H1 (cell line): ENCODE results near the gene NR4A1. TPM values are rescaled to one million over a fixed set of nuclear protein-coding genes. Genes with fewer than 3 reads are reported as not detected.

Experiments
- CTCF ChIA-PET: fragments of 300-600 bp; sonication (Branson Sonifier 250); formaldehyde crosslinking; loops from one replicate; lab custom pipeline; 2021; ENCODE audit not compliant: partially characterized antibody; lab: Charles Lee
- POLR2A ChIA-PET: fragments of 300-600 bp; sonication (Branson Sonifier 250); formaldehyde crosslinking; loops from one replicate; lab custom pipeline; 2021; ENCODE audit warnings: inconsistent platforms; ENCODE audit not compliant: partially characterized antibody; lab: Charles Lee
- DNase-seq, 2 experiments: peaks; one replicate each; pipeline versions ENCODE4 v3.0.0 to v3.0.0-alpha.2; 2010 to 2022; ENCODE audit warnings: low spot score in 2 of 2, low read depth in 1 of 2, mixed read lengths in 1 of 2
- FAIRE-seq: peaks from 2 replicates; lab custom pipeline; 2011; peaks lifted over from hg19 to GRCh38; lab: Jason Lieb, UNC
- H2AFZ ChIP-seq: 2 replicates; pipeline ENCODE4 v1.8.1; 2012; ENCODE audit warnings: low read length, inconsistent platforms
- H2AK5ac ChIP-seq: 2 replicates; pipeline ENCODE4 v1.6.1; 2013; ENCODE audit warnings: low read depth, low read length
- H2BK120ac ChIP-seq: replicated peaks from 2 replicates; pipeline ENCODE3; 2013; ENCODE audit warnings: low read depth, low read length, inconsistent platforms
- H2BK12ac ChIP-seq: 2 replicates; pipeline ENCODE4 v1.6.1; 2013; ENCODE audit warnings: low read depth, low read length
- H2BK15ac ChIP-seq: 2 replicates; pipeline ENCODE4 v1.6.1; 2013; ENCODE audit warnings: low read length
- H2BK20ac ChIP-seq: 2 replicates; pipeline ENCODE4 v1.6.1; 2013; ENCODE audit warnings: low read length
- H2BK5ac ChIP-seq: 2 replicates; pipeline ENCODE4 v1.6.1; 2013; ENCODE audit warnings: low read depth, low read length
- H3K14ac ChIP-seq: 2 replicates; pipeline ENCODE4 v1.6.1; 2013; ENCODE audit warnings: inconsistent platforms; ENCODE audit not compliant: insufficient read length
- H3K18ac ChIP-seq: 2 replicates; pipeline ENCODE4 v1.6.1; 2013; ENCODE audit warnings: low read length; ENCODE audit errors: extremely low read depth
- H3K23ac ChIP-seq: 2 replicates; pipeline ENCODE4 v1.6.1; 2013; ENCODE audit warnings: inconsistent platforms; ENCODE audit not compliant: insufficient read length
- H3K23me2 ChIP-seq: 2 replicates; pipeline ENCODE4 v1.6.1; 2013; ENCODE audit warnings: low read depth, low read length
- H3K27ac ChIP-seq: 2 replicates; pipeline ENCODE4 v1.6.1; 2011; ENCODE audit warnings: low read depth, low read length, inconsistent platforms
- H3K27me3 ChIP-seq, 4 experiments: replicated peaks in 1 of 4; 1 replicate in 1 of 4; 2 replicates in 3 of 4; pipeline versions ENCODE4 v1.6.1 to v1.8.1; 2011 to 2013; ENCODE audit warnings: low read length in 3 of 4, mild to moderate bottlenecking in 3 of 4, inconsistent platforms in 2 of 4, mixed read lengths in 2 of 4, moderate library complexity in 1 of 4; ENCODE audit not compliant: control insufficient read depth in 3 of 4, insufficient read depth in 3 of 4; ENCODE audit errors: extremely low read depth in 1 of 4
- H3K36me3 ChIP-seq, 4 experiments: 2 replicates each; pipeline versions ENCODE4 v1.6.1 to v1.8.1; 2011 to 2013; ENCODE audit warnings: mild to moderate bottlenecking in 4 of 4, low read length in 3 of 4, moderate library complexity in 2 of 4, control low read depth in 1 of 4, inconsistent platforms in 1 of 4; ENCODE audit not compliant: insufficient read depth in 4 of 4, control insufficient read depth in 2 of 4
- H3K4ac ChIP-seq: replicated peaks from 2 replicates; pipeline ENCODE3; 2013; ENCODE audit warnings: low read length, low read depth, mixed read lengths, inconsistent platforms; ENCODE audit not compliant: insufficient read length
- H3K4me1 ChIP-seq, 4 experiments: replicated peaks in 1 of 4; 1 replicate in 1 of 4; 2 replicates in 3 of 4; pipeline versions ENCODE4 v1.6.1 to v1.8.1; 2011 to 2013; ENCODE audit warnings: low read length in 3 of 4, inconsistent platforms in 2 of 4, mixed read lengths in 1 of 4; ENCODE audit not compliant: insufficient read depth in 4 of 4, control insufficient read depth in 3 of 4
- H3K4me2 ChIP-seq, 2 experiments: 2 replicates each; pipeline versions ENCODE4 v1.6.1 to v1.8.1; 2011 to 2013; ENCODE audit warnings: low read depth in 2 of 2, low read length in 2 of 2, control low read depth in 1 of 2, inconsistent platforms in 1 of 2, mild to moderate bottlenecking in 1 of 2; ENCODE audit not compliant: insufficient read depth in 1 of 2
- H3K4me3 ChIP-seq, 4 experiments: fragments of 200-600, 300-600 bp in 1 of 4; sonication (generic), shearing (Covaris generic), sonication (Bioruptor Twin) in 1 of 4; 2 replicates each; pipeline versions ENCODE4 v1.5.1 to v1.8.1; 2011 to 2016; ENCODE audit warnings: low read length in 4 of 4, low read depth in 3 of 4, control low read depth in 2 of 4, inconsistent platforms in 2 of 4, mild to moderate bottlenecking in 2 of 4, mixed read lengths in 1 of 4, moderate library complexity in 1 of 4; ENCODE audit not compliant: insufficient read depth in 2 of 4; ENCODE audit errors: extremely low read depth in 1 of 4
- H3K56ac ChIP-seq: replicated peaks from 2 replicates; pipeline ENCODE3; 2013; ENCODE audit warnings: low read depth, mild to moderate bottlenecking, mixed read lengths, low read length, inconsistent platforms; ENCODE audit not compliant: insufficient read length
- H3K79me1 ChIP-seq: 2 replicates; pipeline ENCODE4 v1.6.1; 2013; ENCODE audit warnings: low read depth, low read length, control low read depth
- H3K79me2 ChIP-seq, 2 experiments: 2 replicates each; pipeline versions ENCODE4 v1.6.1 to v1.8.1; 2012 to 2013; ENCODE audit warnings: low read length in 2 of 2, mild to moderate bottlenecking in 2 of 2, inconsistent platforms in 1 of 2; ENCODE audit not compliant: insufficient read depth in 2 of 2, control insufficient read depth in 1 of 2
- H3K9ac ChIP-seq, 4 experiments: replicated peaks in 1 of 4; 1 replicate in 1 of 4; 2 replicates in 3 of 4; pipeline versions ENCODE4 v1.6.1 to v1.8.1; 2011 to 2013; ENCODE audit warnings: low read depth in 3 of 4, low read length in 3 of 4, control low read depth in 2 of 4, mild to moderate bottlenecking in 2 of 4, moderate library complexity in 2 of 4, inconsistent platforms in 1 of 4; ENCODE audit errors: extremely low read depth in 1 of 4
- H3K9me3 ChIP-seq, 2 experiments: 2 replicates each; pipeline versions ENCODE4 v1.6.1 to v1.8.1; 2012 to 2013; ENCODE audit warnings: mild to moderate bottlenecking in 2 of 2, moderate library complexity in 2 of 2, control low read depth in 1 of 2, inconsistent platforms in 1 of 2, low read depth in 1 of 2, low read length in 1 of 2, mixed read lengths in 1 of 2; ENCODE audit not compliant: insufficient read depth in 2 of 2
- H4K20me1 ChIP-seq, 2 experiments: replicated peaks in 1 of 2; 2 replicates each; pipeline versions ENCODE3 to v1.8.1; 2011 to 2013; ENCODE audit warnings: inconsistent platforms in 2 of 2, low read length in 2 of 2, mild to moderate bottlenecking in 1 of 2; ENCODE audit not compliant: insufficient read depth in 2 of 2, control insufficient read depth in 1 of 2
- H4K5ac ChIP-seq: 2 replicates; pipeline ENCODE4 v1.6.1; 2013; ENCODE audit warnings: low read length, low read depth, mixed read lengths, inconsistent platforms; ENCODE audit not compliant: insufficient read length
- H4K8ac ChIP-seq: 2 replicates; pipeline ENCODE4 v1.8.0; 2013; ENCODE audit warnings: mild to moderate bottlenecking, moderate library complexity, low read length, inconsistent platforms; ENCODE audit not compliant: insufficient read depth; ENCODE audit errors: extremely low read depth
- H4K91ac ChIP-seq: replicated peaks from 2 replicates; pipeline ENCODE3; 2013; ENCODE audit warnings: low read length, mixed read lengths, inconsistent platforms; ENCODE audit not compliant: insufficient read length
- CBX8 ChIP-seq: fragments of 300-800, 300-1000 bp; sonication (generic); IDR thresholded peaks from 2 replicates; pipeline ENCODE4 v1.7.1; 2016; ENCODE audit warnings: low read depth, low read length, borderline replicate concordance
- CHD1 ChIP-seq: IDR thresholded peaks from 2 replicates; pipeline ENCODE4 v1.6.1; 2012; ENCODE audit warnings: low read depth, low read length, improper control_type of control experiment
- HDAC6 ChIP-seq: IDR thresholded peaks from one replicate; pipeline ENCODE4 v1.7.1; 2012; ENCODE audit warnings: low read depth, mild to moderate bottlenecking, inconsistent platforms, low read length, moderate library complexity
- POU5F1 ChIP-seq: IDR thresholded peaks from 2 replicates; pipeline ENCODE4 v1.6.1; 2011; ENCODE audit warnings: low read depth, mild to moderate bottlenecking, low read length, moderate library complexity
- SAP30 ChIP-seq: fragments of 300-600 bp; sonication (generic); IDR thresholded peaks from 2 replicates; pipeline ENCODE4 v1.7.1; 2012; ENCODE audit warnings: low read length, moderate library complexity, mild to moderate bottlenecking, inconsistent platforms; ENCODE audit not compliant: insufficient read depth, insufficient replicate concordance
- WGBS, 2 experiments: shearing (Covaris generic) in 1 of 2; methylation state at CpG; one replicate each; pipeline versions ENCODE4 v1.1.6 to v1.1.7; 2013 to 2015; ENCODE audit warnings: low lambda C conversion rate in 2 of 2, mixed read lengths in 2 of 2, inconsistent platforms in 1 of 2, low coverage in 1 of 2, missing lambda C conversion rate in 1 of 2; ENCODE audit not compliant: insufficient replicate concordance in 2 of 2, insufficient coverage in 1 of 2, insufficient read length in 1 of 2; ENCODE audit errors: extremely low coverage in 1 of 2, missing lambda C conversion rate in 1 of 2; 5-methylcytosine and 5-hydroxymethylcytosine counted together
- polyA plus RNA-seq, 7 experiments: library from polyadenylated mRNA; depleted of rRNA in 3 of 7; stranded (reverse) in 5 of 7; unstranded in 2 of 7; fragments of >200 nt in 5 of 7; fragments of 200-250 nt in 2 of 7; gene quantifications; 1 replicate in 5 of 7; 2 replicates in 1 of 7; 4 replicates in 1 of 7; pipeline versions ENCODE4 v1.2.1 to v1.2.3, GENCODE V29; 2011 to 2013; ENCODE audit warnings: missing spikeins in 2 of 7, mixed read lengths in 2 of 7
- total RNA-seq: library from RNA; stranded (reverse); fragmentation: NEBNext Ultra II Directional; extraction: Animal tissue kit (Norgen Biotek cat#: 25700); gene quantifications from 2 replicates; pipeline ENCODE4 v1.2.1, GENCODE V29; 2021

Gene NR4A1
- total and polyA plus RNA-seq, 2 of the 8 experiments (the other 6 are each of a cell fraction or from before 2014, with no cell fraction given) = 18.7 to 23.3 TPM

DNA sequence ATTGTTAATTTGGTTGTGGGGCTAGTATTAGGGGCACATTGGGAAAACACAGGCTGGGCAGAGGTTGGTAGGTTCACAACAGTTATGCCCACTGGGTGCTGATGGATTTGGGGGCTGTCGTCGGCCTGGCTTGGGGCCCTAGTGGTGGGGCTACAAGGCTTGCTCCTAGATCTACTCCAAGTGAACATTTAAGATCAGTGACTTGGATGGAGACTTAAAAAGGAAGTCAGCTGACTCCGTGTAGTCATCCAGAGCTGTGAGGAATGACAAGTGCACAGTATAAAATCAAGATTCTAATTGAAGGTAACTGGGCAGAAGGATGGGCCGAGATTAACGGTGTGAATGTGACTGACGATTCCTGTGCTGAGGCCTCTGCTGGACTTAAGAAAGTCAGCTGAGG lies 12.8 kb upstream of the NR4A1 start:
- Histone ChIP-seq H3K9me3 (no peaks in the 10 kb centered on the region), H3K9ac (no peak overlapping the region), H3K23ac (no peak overlapping the region), H2BK15ac (no peak overlapping the region), H4K20me1 (peaks cover 4 to 12% of the 10 kb centered on the region in 2 experiments), H3K27ac (no peak overlapping the region), H3K14ac (no peak overlapping the region), H2BK120ac (no peak overlapping the region), H3K4me3 (peak overlapping the region in 2 of 4 experiments; percentile 4 to 92; a peak in 3 of 8 replicates), H2AFZ (no peak overlapping the region), H4K91ac (no peak overlapping the region), H3K79me1 (peaks cover 4% of the 10 kb centered on the region), H2BK20ac (no peak overlapping the region), H2BK12ac (no peak overlapping the region), H3K4ac (no peak overlapping the region), H3K36me3 (no peaks in the 10 kb centered on the region), H3K27me3 (peaks cover 2 to 31% (median 21%) of the 10 kb centered on the region in 4 experiments; a peak in 6 of 7 replicates), H3K79me2 (peaks cover 0 to 24% of the 10 kb centered on the region in 2 experiments; a peak in 3 of 4 replicates), H4K8ac (no peak overlapping the region), H2BK5ac (no peak overlapping the region), H3K18ac (no peak overlapping the region), H3K56ac (no peak overlapping the region), H2AK5ac (no peak overlapping the region), H4K5ac (no peak overlapping the region), H3K4me1 (peaks cover 2 to 10% (median 5%) of the 10 kb centered on the region in 4 experiments; a peak in 6 of 7 replicates), H3K23me2 (peaks cover 2% of the 10 kb centered on the region; the same call in 1 of the 2 replicates), H3K4me2 (peak overlapping the region in 1 of 2 experiments; percentile 67; a peak in 1 of 4 replicates)
- POLR2A ChIA-PET = interaction anchor here (0.6 to 6.6 kb wide), 9 partner anchors 9 to 174 kb away, joined by 3 to 56 read pairs (median 12); partner anchors contain the start of genes ATG101, NR4A1 and SMIM41
- WGBS, 2 experiments = 87% methylated on average over 6 of the region's 6 CpGs; no CpG with 5 or more reads in 1 of the 2 experiments
- TF ChIP-seq CBX8 (no peak), POU5F1 (no peak), HDAC6 (no peak), SAP30 (no peak), CHD1 (no peak)
- CTCF ChIA-PET = interaction anchor here (1.0 to 15.8 kb wide), 13 partner anchors 9 to 81 kb away, joined by 3 to 294 read pairs (median 5); partner anchors contain the start of gene ATG101
- FAIRE-seq (no peak), DNase-seq (no peak)
